Peyer's patch (tissue), 4 donors: ENCODE data around the gene HIVEP2. TPM values are rescaled to one million over a fixed set of nuclear protein-coding genes. Genes with fewer than 3 reads are reported as not detected.

ENCODE experiments used
- DNase-seq, 3 donors: peaks; one replicate each; pipeline ENCODE4 v3.0.0-alpha.2; 2017 to 2019
- H3K27ac ChIP-seq, 4 donors: fragments of 200-600 bp; sonication (generic); one replicate each; pipeline ENCODE4 v1.5.1; 2016 to 2019
- H3K27me3 ChIP-seq, 2 donors: fragments of 200-600 bp; sonication (generic); one replicate each; pipeline ENCODE4 v1.5.1; 2019
- H3K36me3 ChIP-seq, 3 donors: fragments of 200-600 bp; sonication (generic); one replicate each; pipeline ENCODE4 v1.5.1; 2016 to 2019
- H3K4me1 ChIP-seq, 4 donors: fragments of 200-600 bp; sonication (generic); one replicate each; pipeline ENCODE4 v1.5.1; 2016 to 2019
- H3K4me3 ChIP-seq, 4 donors: fragments of 200-600 bp; sonication (generic); 1 replicate in 3 of 4; 2 replicates in 1 of 4; pipeline ENCODE4 v1.5.1; 2016 to 2019; ENCODE audit warnings: mild to moderate bottlenecking in 1 of 4
- H3K9me3 ChIP-seq, 4 donors: fragments of 200-600 bp; sonication (generic); one replicate each; pipeline ENCODE4 v1.5.1; 2016 to 2019; ENCODE audit warnings: mild to moderate bottlenecking in 1 of 4
- CTCF ChIP-seq, 6 experiments: fragments of 450-650 bp in 4 of 6; fragments of 200-600 bp in 2 of 6; sonication (generic) in 1 of 6; IDR thresholded peaks; one replicate each; pipeline ENCODE4 v1.5.1; 2017 to 2019; ENCODE audit warnings: antibody characterized with exemption in 6 of 6, mild to moderate bottlenecking in 3 of 6, moderate library complexity in 1 of 6
- POLR2A ChIP-seq, 2 donors: fragments of 450-650 bp; IDR thresholded peaks; one replicate each; pipeline ENCODE4 v1.5.1; 2017; ENCODE audit warnings: antibody characterized with exemption in 2 of 2, mild to moderate bottlenecking in 2 of 2, moderate library complexity in 2 of 2
- total RNA-seq, 4 donors: library from RNA; depleted of rRNA; stranded (reverse); fragments of >200 nt; gene quantifications; one replicate each; pipeline ENCODE4 v1.1.0, GENCODE V29; 2016

HIVEP2 gene
- total RNA-seq, 4 donors from 2014 or later, result 14.4 to 35.5 (median 19.5) TPM

GRCh38 chr6:142845143-142845571 lies 99.8 kb downstream of the HIVEP2 start:
- Histone ChIP-seq H3K36me3 (no peaks in the 10 kb centered on the region), H3K27me3 (no peaks in the 10 kb centered on the region), H3K27ac (peak overlapping the region; percentile 81 to 94 (median 86)), H3K4me3 (peak overlapping the region; percentile 16 to 52 (median 35)), H3K4me1 (peaks cover 11 to 50% (median 24%) of the 10 kb centered on the region in 4 donors), H3K9me3 (no peaks in the 10 kb centered on the region)
- DNase-seq, result no peak
- TF ChIP-seq POLR2A (IDR thresholded peaks at IDR 0.05), result no peak
- no peak for TF ChIP-seq CTCF (IDR thresholded peaks at IDR 0.05)

GRCh38 chr6:142844065-142844755 lies 100.8 kb downstream of the HIVEP2 start:
- Histone ChIP-seq H3K4me1 (peaks cover 11 to 48% (median 21%) of the 10 kb centered on the region in 4 donors), H3K4me3 (peak overlapping the region in 2 of 4 donors; percentile 16 to 52), H3K27ac (peak overlapping the region; percentile 81 to 94 (median 86)), H3K27me3 (no peaks in the 10 kb centered on the region), H3K36me3 (no peaks in the 10 kb centered on the region), H3K9me3 (no peaks in the 10 kb centered on the region)
- no peak for TF ChIP-seq CTCF (IDR thresholded peaks at IDR 0.05)
- no peak for TF ChIP-seq POLR2A (IDR thresholded peaks at IDR 0.05)
- no peak for DNase-seq

- peaks cover 7 to 51% (median 18%) of the 10 kb centered on the region in 4 donors for H3K4me1 ChIP-seq
Measured at GRCh38 chr6:142843361-142843760, 101.6 kb downstream of the HIVEP2 start.

GRCh38 chr6:142842418-142843261 lies 102.3 kb downstream of the HIVEP2 start:
- Histone ChIP-seq H3K4me1 (peaks cover 4 to 51% (median 15%) of the 10 kb centered on the region in 4 donors), H3K9me3 (no peaks in the 10 kb centered on the region), H3K36me3 (no peaks in the 10 kb centered on the region), H3K4me3 (peak overlapping the region; percentile 7 to 19 (median 12)), H3K27me3 (no peaks in the 10 kb centered on the region), H3K27ac (peak overlapping the region; percentile 40 to 81 (median 70))
- no peak for DNase-seq
- TF ChIP-seq POLR2A (IDR thresholded peaks at IDR 0.05) (no peak), CTCF (IDR thresholded peaks at IDR 0.05) (no peak)

More at GRCh38 chr6:142843361-142843760, 101.6 kb downstream of the HIVEP2 start:
- H3K27me3 ChIP-seq, result no peaks in the 10 kb centered on the region
- no peak for TF ChIP-seq CTCF (IDR thresholded peaks at IDR 0.05)
- no peak for TF ChIP-seq POLR2A (IDR thresholded peaks at IDR 0.05)
- no peaks in the 10 kb centered on the region for H3K9me3 ChIP-seq
- no peaks in the 10 kb centered on the region for H3K36me3 ChIP-seq
- no peak for DNase-seq
- H3K27ac ChIP-seq, result peak overlapping the region; percentile 14 to 81 (median 70)
- no peak overlapping the region for H3K4me3 ChIP-seq

GRCh38 chr6:142841915-142842314 lies 103.1 kb downstream of the HIVEP2 start:
- H3K27ac ChIP-seq, result peak overlapping the region; percentile 12 to 81 (median 70)
- H3K36me3 ChIP-seq, result no peaks in the 10 kb centered on the region
- peak overlapping the region in 1 of 4 donors; percentile 14 for H3K4me3 ChIP-seq
- H3K27me3 ChIP-seq, result no peaks in the 10 kb centered on the region
- peaks cover 4 to 50% (median 11%) of the 10 kb centered on the region in 4 donors for H3K4me1 ChIP-seq
- no peaks in the 10 kb centered on the region for H3K9me3 ChIP-seq
- DNase-seq, result no peak
- TF ChIP-seq POLR2A (IDR thresholded peaks at IDR 0.05), result no peak
- TF ChIP-seq CTCF (IDR thresholded peaks at IDR 0.05), result no peak
